ENCODE data around the gene TRA2B. TPM values are rescaled to one million over a fixed set of nuclear protein-coding genes. Genes with fewer than 3 reads are reported as not detected.

Gene TRA2B
- total and polyA plus RNA-seq, 12 donors: 78.2 to 242 (median 106) TPM

- WGBS, 4 donors: 75 to 83% (median 80%) methylated on average over 5 of the region's 5 CpGs
- no peak for DNase-seq
- Histone ChIP-seq H3K27ac (no peak overlapping the region), H3K36me3 (replicated peaks in 1 of 2) (no peaks in the 10 kb centered on the region), H3K4me3 (no peak overlapping the region), H3K27me3 (no peaks in the 10 kb centered on the region), H3K4me1 (replicated peaks in 1 of 2) (no peaks in the 10 kb centered on the region), H3K9me3 (replicated peaks in 1 of 3) (no peaks in the 10 kb centered on the region)
- no peak for TF ChIP-seq POLR2A (IDR thresholded peaks at IDR 0.05)
- TF ChIP-seq CTCF (IDR thresholded peaks at IDR 0.05): no peak
- intact Hi-C loops (cut with DNase I): no loop called here
Observed at GRCh38 chr3:185978516-185978915, 40.7 kb upstream of the TRA2B start.

- Histone ChIP-seq H3K4me3 (no peak overlapping the region), H3K9me3 (replicated peaks in 1 of 3) (no peaks in the 10 kb centered on the region), H3K36me3 (replicated peaks in 1 of 2) (no peaks in the 10 kb centered on the region), H3K27me3 (no peaks in the 10 kb centered on the region), H3K27ac (no peak overlapping the region), H3K4me1 (replicated peaks in 1 of 2) (no peaks in the 10 kb centered on the region)
- DNase-seq: no peak
- 33 to 43% (median 40%) methylated on average over 3 of the region's 3 CpGs for WGBS, 4 donors
- TF ChIP-seq POLR2A (IDR thresholded peaks at IDR 0.05) (no peak), CTCF (IDR thresholded peaks at IDR 0.05) (peak in 1 of 6 experiments; percentile 15)
- intact Hi-C loops (cut with DNase I): no loop called here
Observed at GRCh38 chr3:185977679-185978040, 39.8 kb upstream of the TRA2B start.

GRCh38 chr3:185976977-185977678 is 39.3 kb upstream of the TRA2B start:
- no peaks in the 10 kb centered on the region for H3K4me1 ChIP-seq (replicated peaks in 1 of 2)
- H3K9me3 ChIP-seq (replicated peaks in 1 of 3): no peaks in the 10 kb centered on the region
- H3K27ac ChIP-seq: no peak overlapping the region
- no peaks in the 10 kb centered on the region for H3K27me3 ChIP-seq
- no peaks in the 10 kb centered on the region for H3K36me3 ChIP-seq (replicated peaks in 1 of 2)
- no peak overlapping the region for H3K4me3 ChIP-seq
- 42 to 49% (median 45%) methylated on average over 6 of the region's 6 CpGs for WGBS, 4 donors
- TF ChIP-seq CTCF (IDR thresholded peaks at IDR 0.05) (peak; percentile 66 to 95 (median 76)), POLR2A (IDR thresholded peaks at IDR 0.05) (no peak)
- intact Hi-C loops (cut with DNase I): no loop called here
- DNase-seq: peak; percentile 72 to 93 (median 82)

GRCh38 chr3:185976100-185976499 is 38.3 kb upstream of the TRA2B start:
- Histone ChIP-seq H3K27ac (no peak overlapping the region), H3K36me3 (replicated peaks in 1 of 2) (no peaks in the 10 kb centered on the region), H3K27me3 (no peaks in the 10 kb centered on the region), H3K4me3 (no peak overlapping the region), H3K9me3 (replicated peaks in 1 of 3) (no peaks in the 10 kb centered on the region), H3K4me1 (replicated peaks in 1 of 2) (no peaks in the 10 kb centered on the region)
- TF ChIP-seq POLR2A (IDR thresholded peaks at IDR 0.05) (no peak), CTCF (IDR thresholded peaks at IDR 0.05) (no peak)
- DNase-seq: no peak
- WGBS, 4 donors: 85 to 93% (median 90%) methylated on average over 2 of the region's 2 CpGs
- intact Hi-C loops (cut with DNase I): no loop called here
